ENCODE results near the gene SLC6A20.

Gene SLC6A20

GRCh38 chr3:45719655-45720487 is 76.5 kb downstream of the SLC6A20 start:
- no peak for DNase-seq (ENCODE audit: low read depth in 2 of 2)

GRCh38 chr3:45716790-45717336 is 79.5 kb downstream of the SLC6A20 start:
- no peak for DNase-seq (ENCODE audit: low read depth in 2 of 2)

- DNase-seq (ENCODE audit: low read depth in 2 of 2), result no peak
Measured at GRCh38 chr3:45715945-45716344, 80.4 kb downstream of the SLC6A20 start.

- no peak for DNase-seq (ENCODE audit: low read depth in 2 of 2)
Measured at GRCh38 chr3:45712434-45713110, 83.8 kb downstream of the SLC6A20 start.

- DNase-seq (ENCODE audit: low read depth in 2 of 2), result no peak
Measured at GRCh38 chr3:45711931-45712330, 84.4 kb downstream of the SLC6A20 start.

GRCh38 chr3:45705839-45706808 is 90.2 kb downstream of the SLC6A20 start:
- DNase-seq (ENCODE audit: low read depth in 2 of 2), result no peak
